GM18511 (cell line): ENCODE measurements around the gene NFATC3.

ENCODE experiments used
- ATAC-seq: cut with Tn5 transposase; IDR thresholded peaks from one replicate; pipeline ENCODE4 v1.9.1; 2021; ENCODE audit warnings: mild to moderate bottlenecking, moderate library complexity; ENCODE audit not compliant: unreplicated experiment

Gene NFATC3

DNA sequence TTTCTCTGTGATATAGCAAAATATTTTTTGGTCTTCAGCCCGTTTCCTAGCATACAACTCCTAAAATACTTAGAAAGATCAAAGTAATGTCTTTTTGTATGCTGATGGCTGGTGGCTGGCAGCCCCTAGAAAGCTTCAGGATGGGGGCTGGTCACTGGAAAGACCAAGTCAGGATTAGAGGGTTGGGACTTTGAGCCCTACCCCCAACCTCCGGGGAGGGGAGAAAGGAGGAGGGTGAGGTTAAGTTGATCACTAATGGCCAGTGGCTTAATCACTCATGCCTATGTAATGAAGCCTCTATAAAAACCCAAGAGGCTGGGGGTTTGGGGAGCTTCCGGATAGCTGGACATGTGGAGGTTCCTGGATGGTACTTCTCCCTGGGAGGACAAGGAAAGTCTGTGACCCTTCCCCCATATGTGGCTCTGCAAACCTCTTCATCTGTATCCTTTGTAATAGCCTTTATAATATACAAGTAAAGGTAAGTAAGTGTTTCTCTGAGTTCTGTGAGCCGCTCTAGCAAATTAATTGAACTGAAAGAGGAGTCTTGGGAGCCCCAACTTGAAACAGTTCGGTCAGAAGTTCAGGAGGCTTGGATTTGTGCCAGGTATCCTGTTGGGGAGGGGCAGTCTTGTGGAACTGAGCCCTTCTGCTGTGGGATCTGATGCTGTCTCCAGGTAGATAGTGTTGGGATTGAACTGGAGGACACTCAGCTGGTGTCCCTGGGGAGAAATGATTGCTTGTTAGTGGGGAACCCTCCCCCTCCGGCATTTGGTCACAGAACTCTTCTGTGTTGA is 182.6 kb downstream of the NFATC3 start:
- ATAC-seq, result no peak

GRCh38 chr16:68269793-68270192 is 184.6 kb downstream of the NFATC3 start:
- no peak for ATAC-seq

GRCh38 chr16:68270353-68270752 is 185.2 kb downstream of the NFATC3 start:
- no peak for ATAC-seq

- ATAC-seq, result no peak
Observed at GRCh38 chr16:68272507-68273209, 187.5 kb downstream of the NFATC3 start.

- no peak for ATAC-seq
Observed at GRCh38 chr16:68273459-68273858, 188.3 kb downstream of the NFATC3 start.

DNA sequence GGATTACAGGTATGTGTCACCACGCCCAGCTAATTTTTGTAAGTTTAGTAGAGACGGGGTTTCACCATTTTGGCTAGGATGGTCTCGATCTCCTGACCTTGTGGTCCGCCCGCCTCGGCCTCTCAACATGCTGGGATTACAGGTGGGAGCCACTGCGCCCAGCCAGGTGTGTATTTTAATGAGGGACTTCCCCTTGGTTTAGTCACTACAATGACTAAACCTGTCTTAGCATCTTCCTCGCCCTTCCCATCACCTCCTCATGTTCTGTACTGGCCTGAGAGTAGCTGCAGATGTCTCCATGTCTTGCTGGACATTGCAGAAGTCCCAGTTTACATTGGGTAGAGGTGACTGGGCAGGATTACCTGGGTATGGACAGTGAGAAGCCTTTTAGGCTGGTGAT is 188.7 kb downstream of the NFATC3 start:
- no peak for ATAC-seq

DNA sequence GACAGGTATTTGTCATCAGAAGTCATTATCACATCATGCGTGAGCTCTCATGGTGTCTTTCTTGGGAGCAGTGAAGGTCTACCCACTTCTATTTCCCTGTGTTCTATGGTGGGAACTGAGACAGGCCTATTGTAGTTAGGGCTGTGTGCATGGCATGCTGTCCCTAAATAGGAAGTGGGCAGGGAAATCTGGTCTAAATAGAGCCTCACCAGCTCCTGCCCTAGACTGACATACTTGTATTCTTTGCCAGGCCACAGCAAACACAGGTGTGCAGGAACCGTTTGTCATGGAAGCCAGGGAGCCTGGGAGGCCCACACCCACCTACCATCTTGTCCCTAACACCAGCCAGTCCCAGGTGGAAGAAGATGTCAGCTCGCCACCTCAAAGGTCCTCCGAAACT is 189.3 kb downstream of the NFATC3 start:
- no peak for ATAC-seq

DNA sequence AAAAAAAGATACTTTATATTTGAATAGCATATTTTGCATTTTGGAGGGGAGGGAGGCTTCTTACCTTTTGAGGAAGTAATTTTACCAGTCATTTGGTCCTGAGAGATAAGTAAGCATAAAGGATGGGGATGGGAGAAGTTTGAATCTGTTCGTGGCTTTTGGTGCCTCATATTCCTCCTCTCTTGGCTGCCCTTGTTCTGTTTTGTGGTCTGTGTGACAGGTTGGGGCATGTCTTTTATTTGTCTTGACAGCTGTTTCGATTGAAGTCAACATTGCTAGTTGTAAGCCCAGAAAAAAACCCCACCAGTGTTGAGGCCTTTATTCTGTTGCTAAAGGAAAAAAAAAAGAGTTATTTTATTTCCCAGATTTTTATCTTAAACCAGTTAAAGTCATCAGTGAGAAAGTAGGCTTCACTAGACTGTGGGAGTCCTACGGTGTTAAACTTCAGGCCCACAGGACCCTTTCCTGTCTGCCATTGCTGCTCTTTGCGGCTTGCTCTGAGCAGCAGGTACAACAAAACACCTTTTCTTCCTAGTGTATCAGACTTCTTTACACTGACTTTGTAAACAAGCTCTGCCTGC is 190.5 kb downstream of the NFATC3 start:
- ATAC-seq, result peak; percentile 77

- no peak for ATAC-seq
Observed at GRCh38 chr16:68276223-68276622, 191.1 kb downstream of the NFATC3 start.
